GM03348 (cell line): Measurements from ENCODE around the gene ANKH.
A peak's percentile ranks its signal among the peaks of the same experiment; 100 is the strongest.

Experiments
- DNase-seq: peaks from one replicate; pipeline ENCODE4 v3.0.0; 2012; ENCODE audit warnings: low spot score

Gene ANKH

DNA sequence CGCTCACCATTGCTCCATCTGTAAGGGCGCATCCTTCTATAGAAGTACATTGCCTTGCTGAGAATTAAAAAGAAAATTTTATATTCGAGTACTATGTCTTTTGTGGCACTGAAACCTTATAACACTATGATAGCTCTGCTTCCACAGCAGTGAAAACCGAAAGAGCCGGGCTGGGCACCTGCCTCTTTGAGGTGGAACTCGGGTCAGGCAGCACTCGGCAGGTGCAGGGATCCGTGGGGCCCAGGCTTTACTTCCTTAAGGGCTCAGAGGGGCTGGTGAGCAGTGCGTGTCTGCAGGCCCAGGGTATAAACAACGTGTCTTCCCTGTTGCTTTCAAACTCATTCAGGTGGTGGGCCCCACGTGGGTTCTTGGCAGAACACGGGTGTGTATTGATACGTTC is 137.2 kb downstream of the ANKH start:
- DNase-seq = no peak

DNA sequence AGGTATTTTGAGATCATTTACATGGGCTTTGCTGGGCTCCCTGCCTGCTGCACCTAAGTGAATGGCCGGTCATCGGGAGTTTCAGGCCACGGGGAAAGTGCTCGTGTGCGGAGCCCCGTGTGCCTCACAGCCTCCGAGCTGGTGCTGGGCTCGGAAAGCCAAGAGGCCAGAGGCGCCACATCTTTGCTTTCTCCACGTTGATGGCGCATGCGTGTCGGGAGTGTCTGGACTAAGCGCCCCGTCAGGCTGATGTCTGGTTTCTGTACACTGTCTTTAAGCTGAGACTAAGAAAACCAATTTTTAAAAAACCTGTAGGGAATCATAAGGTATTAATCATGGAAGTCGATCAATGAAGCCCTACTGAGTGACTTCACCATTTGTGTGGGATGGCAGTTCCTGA is 137.9 kb downstream of the ANKH start:
- DNase-seq = no peak

DNA sequence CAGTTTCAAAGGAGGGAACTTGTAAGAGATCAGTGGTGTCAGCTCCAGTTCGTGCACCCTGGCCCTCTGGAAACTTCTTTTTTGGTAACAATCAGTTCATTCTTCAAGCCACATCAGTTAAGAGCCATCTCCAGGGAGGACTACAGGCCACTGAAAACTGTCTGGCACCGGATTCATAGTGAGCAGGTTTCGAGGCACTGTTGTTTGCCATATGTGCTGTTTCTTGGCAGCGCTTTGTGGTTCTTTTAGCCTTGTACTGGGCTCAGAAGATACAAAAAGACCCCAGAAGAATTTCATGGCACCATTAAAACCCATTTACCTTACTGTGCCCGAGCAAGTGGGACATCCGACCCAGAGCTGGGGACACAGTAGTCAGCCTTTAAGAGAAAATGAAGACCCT is 138.6 kb downstream of the ANKH start:
- no peak for DNase-seq

DNA sequence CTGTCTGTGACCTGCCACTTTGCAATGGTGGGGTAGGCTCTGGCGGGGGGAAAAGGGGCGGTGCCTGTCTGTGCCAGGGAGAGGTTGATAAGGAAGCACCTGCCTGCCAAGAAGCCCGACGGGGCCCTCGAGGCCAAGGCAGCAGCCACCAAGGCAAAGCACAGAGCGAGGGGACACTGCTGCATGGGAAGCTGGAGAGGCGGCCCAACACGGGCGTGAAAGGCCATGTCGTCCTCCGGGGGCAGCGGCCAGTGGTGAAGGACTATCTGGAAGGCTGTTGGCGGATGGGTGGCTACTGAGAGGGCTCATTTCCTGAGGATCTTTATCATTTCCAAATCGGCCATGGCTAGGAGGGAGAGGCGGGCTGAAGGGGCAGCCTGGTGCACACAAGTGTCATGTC is 140.7 kb downstream of the ANKH start:
- DNase-seq = no peak

- DNase-seq = no peak
These were observed 141.1 kb downstream of the ANKH start for GRCh38 chr5:14730466-14730865.

- no peak for DNase-seq
These were observed 141.9 kb downstream of the ANKH start for GRCh38 chr5:14729448-14730385.

DNA sequence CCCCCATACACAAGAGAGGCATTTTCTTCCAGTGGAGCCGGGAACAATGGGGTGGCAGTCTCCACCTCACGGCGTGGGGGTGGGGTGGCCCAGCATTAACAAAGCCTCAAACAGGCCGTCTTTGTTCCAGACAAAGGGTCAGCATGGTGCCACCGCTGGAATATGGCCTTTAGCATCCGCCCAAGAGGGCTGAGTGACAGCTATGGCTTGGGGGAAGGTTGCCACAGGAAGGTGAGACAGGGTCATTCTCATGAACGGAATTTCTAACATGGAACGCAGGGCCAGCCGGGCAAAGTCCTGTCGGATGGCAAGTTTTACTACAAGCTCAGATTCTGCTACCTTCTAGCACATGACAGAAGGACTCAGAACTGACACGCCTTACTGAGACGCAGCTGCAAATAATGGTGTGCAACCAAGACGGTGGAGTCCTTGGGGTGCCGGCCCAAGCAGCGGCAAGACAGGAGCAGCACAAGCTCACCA is 143.1 kb downstream of the ANKH start:
- no peak for DNase-seq

- no peak for DNase-seq
These were observed 143.6 kb downstream of the ANKH start for GRCh38 chr5:14727928-14728458.

DNA sequence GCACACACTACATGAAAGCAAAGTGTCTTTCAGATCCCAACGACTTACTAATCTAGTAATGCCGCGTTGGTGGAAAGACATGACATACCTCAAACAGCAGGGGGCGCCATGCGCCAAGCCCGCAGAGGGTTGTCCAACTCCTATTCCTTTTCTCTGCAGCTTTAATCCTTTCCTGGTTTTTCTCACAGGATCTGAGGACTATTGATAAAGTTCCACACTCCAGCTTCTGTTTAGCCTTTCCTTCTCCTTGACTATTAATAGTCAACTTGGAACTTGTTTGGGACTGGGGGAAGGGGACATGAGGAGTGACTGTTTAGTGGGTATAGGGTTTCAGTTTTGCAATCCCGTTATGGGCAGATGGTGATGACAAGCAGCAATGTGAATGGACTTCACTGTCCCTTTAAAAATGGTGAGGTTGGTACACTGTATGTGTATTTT is 144.1 kb downstream of the ANKH start:
- peak; percentile 89 for DNase-seq

GRCh38 chr5:14726066-14726838 is 145.3 kb downstream of the ANKH start:
- DNase-seq = peak; percentile 55

- DNase-seq = no peak
These were observed 146.9 kb downstream of the ANKH start for GRCh38 chr5:14724633-14725032.

DNA sequence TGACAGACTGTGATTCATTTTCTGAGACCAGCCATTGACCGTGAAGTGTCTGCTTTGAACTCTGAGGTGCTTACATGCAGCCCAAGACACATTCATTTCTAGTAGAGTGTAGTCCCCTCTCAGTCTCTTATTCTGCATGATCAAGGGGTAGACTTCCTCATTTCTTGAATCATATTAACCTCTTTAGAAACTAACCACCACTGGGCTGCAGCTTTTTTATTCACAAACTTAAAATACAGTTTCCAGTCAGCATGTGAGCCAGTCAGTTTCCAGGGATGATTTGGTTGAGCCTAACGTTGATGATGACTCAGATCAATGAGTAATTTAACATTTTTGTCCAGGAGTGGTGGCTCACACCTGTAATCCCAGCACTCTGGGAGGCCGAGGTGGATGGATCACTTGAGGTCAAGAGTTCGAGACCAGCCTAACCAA is 147.9 kb downstream of the ANKH start:
- DNase-seq = no peak

- no peak for DNase-seq
These were observed 148.7 kb downstream of the ANKH start for GRCh38 chr5:14722923-14723322.

DNA sequence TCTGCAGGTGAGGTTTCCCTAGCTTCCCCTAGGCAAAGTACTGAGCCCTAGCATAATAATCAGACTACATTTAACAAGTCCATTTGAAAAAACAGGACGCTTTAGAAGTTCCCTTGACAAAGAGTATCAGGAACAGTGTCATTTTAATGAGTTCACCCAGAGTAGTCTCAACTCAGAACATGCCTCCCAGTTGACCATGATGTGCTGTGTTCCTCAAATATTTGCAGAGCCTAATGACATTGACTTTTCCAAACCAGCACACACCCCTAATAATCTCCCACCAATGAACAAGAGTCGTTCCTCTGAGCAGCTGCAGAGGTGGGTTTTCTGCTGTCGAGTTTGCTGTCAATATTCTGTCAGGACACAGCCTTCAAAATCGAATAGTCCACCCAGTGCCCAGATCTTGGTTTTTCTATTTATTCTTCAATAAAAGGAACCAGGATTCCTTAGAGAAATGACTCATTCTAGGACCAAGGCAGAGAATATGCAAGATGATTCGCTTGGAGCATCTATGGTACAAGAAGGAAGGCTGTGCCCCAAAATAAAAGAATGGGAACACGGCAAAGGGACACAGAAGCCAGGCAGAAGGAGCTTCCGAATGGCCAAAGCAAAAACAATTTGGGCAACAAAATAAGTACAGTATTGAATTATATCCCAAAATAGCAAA is 149.5 kb downstream of the ANKH start:
- DNase-seq = no peak

DNA sequence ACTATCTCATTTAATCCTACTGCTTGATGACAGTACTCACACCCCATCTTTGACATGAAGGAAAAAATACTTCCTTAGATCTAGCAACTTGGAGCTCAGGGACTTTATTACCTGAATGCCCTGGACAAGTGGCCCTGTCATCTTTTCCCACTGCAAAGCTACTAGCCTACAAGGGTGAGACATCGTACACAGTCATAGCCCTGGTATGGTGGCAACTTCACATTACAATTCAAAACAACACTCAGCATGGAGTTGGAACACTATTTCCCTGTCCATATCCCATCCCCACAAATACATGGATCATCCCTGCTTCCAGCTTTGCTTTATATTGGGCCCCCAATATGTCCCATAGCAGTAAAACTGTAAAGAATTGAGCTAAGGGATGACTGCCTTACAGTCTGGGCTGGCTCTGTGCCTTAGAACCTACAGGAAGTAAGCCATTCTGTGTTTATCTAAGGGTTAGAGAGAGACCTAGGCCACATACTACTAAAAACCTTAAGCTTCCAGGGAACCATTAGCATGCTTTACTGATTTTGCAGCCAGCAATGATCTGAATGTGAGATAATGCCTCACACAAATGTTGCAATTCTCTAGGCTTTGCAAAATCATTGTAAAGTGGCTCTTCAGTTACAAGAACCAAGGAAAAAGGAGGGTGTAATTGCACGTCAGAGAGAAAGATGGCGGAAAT is 151.2 kb downstream of the ANKH start:
- peak; percentile 52 for DNase-seq

- no peak for DNase-seq
These were observed 152.8 kb downstream of the ANKH start for GRCh38 chr5:14718778-14719177.

DNA sequence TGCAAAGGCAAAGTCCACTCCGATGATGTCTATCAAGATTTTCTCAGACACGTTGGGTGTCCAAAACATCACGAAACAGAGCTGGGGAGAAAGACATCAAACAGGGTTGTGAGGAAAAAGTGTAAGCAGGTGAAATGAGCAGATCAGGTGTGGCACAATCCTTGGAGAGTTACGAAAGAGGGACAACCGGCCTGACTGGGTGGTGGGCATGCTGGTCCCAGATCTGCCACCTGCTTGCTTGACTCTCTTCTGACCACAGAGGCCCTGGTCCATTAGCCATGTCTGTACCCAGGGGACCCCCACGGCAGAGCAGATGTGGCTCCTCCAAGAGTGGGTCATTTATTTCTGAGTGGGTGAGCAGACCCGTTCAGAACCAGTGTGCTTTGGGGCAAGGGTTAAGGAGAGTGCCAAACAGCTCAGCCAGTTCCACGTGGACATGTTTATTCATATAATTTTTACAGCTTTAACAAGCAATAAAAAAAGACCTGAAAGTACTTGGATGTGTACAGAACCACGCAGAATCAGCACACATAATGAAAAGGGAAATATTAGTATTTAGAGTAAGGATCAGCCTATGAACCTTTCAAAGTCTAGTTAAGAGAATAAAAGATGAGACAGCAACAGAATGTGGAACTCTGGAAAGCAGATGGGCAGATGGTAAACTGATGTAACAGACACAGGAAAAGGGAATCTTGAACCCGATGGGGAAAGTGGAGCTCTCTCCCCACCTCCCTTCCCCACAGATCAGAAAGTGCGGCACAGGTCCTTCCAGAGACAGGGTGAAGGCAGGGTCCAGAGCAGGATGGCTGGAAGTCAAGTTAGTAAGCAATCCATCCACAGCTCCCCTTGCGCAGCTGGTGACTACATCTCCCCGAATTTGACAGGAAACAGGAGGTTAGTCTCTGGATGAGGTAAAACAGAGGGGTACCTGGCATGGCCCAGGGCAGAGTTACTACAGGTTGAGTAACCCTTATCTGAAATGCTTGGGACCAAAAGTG is 154.5 kb downstream of the ANKH start:
- no peak for DNase-seq

DNA sequence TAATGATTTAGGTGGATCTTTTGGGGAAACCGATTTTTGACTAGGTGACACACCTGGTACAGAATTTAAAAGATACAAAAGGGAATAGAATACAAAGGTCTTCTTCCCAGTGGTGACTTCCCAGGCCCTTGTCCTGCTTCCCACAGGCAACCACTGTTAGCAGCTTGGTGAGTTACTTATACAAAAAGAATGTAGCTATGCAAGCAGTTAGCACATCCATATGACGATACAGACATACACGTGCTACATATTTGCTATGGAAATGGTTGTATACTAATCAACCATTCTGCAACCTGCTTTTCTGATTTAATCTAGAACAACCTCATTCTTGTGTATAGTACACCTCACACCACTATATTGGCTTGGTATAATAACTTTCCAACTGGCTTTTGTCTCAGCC is 156.1 kb downstream of the ANKH start:
- DNase-seq = no peak

- DNase-seq = no peak
These were observed 156.9 kb downstream of the ANKH start for GRCh38 chr5:14714706-14715105.
